ENCODE results near the gene F11.
A peak's percentile ranks its signal among the peaks of the same experiment; 100 is the strongest.

The F11 gene

DNA sequence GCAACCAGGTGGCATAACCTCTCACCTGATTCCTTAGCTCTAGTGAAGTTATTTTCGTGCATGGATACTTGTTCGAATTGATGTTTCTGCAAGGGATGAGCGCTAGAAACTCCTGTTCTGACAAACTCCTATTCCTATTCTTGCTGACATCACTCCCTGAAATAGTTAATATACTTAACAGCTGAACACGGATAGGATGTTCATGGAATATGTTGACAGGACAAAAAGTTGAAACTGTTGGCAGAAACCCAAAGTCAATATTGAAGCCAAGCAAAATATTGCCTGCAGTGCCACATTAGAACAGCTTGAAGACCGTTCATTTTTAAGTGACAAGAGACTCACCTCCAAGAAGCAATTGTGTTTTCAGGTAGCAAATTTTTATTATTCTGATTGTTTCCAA, 38.8 kb upstream of the F11 start, which contains the start of gene KLKB1:
KLKB1 (plus strand) TSS at position 287 of the 400 bp plus-strand sequence. CDS start 689 bp downstream, outside the sequence.
- TF ChIP-seq, protein P1, sequence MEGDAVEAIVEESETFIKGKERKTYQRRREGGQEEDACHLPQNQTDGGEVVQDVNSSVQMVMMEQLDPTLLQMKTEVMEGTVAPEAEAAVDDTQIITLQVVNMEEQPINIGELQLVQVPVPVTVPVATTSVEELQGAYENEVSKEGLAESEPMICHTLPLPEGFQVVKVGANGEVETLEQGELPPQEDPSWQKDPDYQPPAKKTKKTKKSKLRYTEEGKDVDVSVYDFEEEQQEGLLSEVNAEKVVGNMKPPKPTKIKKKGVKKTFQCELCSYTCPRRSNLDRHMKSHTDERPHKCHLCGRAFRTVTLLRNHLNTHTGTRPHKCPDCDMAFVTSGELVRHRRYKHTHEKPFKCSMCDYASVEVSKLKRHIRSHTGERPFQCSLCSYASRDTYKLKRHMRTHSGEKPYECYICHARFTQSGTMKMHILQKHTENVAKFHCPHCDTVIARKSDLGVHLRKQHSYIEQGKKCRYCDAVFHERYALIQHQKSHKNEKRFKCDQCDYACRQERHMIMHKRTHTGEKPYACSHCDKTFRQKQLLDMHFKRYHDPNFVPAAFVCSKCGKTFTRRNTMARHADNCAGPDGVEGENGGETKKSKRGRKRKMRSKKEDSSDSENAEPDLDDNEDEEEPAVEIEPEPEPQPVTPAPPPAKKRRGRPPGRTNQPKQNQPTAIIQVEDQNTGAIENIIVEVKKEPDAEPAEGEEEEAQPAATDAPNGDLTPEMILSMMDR (IDR thresholded peaks at IDR 0.05; ENCODE audit: low read length, missing control alignments): no peak
- DNase-seq (ENCODE audit: low read depth): peak; percentile 46
- H3K4me3 ChIP-seq (replicated peaks; ENCODE audit: low read depth, low read length): peak within 1 kb of the TSS; percentile 17

DNA sequence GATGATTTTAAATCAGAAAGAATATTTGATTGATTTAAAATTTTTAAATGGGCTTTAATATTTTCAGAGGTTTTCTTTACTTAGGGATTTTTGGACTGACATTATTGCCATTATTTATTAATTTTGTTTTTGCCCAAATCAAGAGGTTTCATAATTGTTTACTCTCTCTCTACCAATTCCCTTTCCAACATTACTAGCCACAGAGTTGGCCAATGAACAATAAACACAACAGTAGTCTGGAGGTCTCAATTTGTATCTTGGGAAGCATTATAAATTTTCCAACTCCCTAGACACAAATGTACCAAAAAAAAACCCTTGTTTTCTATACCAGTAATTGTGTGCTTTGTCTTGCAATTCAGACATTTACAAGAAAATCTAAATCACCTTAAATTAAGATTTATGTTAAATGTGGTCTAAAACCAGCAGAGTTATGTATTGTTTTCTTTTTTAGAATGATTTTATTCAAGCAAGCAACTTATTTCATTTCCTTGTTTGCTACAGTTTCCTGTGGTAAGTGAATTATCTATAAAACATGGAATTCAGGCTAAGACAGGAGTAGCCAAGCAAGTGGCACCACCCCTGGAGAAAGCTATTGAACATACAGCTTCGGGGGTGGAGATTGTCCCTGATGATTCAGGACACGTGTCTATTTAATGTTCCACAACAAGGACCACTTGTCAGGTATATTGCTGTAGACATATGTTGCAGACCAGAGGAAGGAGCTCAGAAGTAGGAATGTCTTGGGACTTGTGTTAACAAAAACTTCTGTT, 38.1 kb upstream of the F11 start:
- TF ChIP-seq, protein P1 (IDR thresholded peaks at IDR 0.05; ENCODE audit: low read length, missing control alignments): no peak

DNA sequence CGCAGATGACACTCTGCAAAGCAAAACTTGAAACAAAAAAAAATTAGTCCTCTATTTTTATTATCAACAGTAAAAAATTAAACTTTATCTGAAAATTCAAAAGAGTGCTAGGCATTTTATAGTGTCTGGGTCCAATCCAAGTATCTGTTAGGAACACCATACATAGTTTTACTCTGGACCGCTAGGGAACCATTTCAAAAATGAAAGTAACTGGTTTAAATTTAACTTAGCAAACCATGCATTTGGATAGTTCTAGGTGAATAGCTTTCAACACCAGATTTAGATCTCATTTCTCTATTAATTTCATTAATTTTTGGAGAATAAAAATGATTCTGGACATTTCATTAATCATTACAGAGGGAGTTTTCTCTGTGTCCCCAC, 37.5 kb upstream of the F11 start:
- H3K4me3 ChIP-seq (replicated peaks; ENCODE audit: low read depth, low read length): peak overlapping the region; percentile 17
- TF ChIP-seq, protein P1 (IDR thresholded peaks at IDR 0.05; ENCODE audit: low read length, missing control alignments): no peak
- DNase-seq (ENCODE audit: low read depth): peak; percentile 6

More for the DNA sequence above, 38.1 kb upstream of the F11 start:
- peak; percentile 11 for DNase-seq (ENCODE audit: low read depth)
- peak overlapping the region; percentile 17 for H3K4me3 ChIP-seq (replicated peaks; ENCODE audit: low read depth, low read length)

DNA sequence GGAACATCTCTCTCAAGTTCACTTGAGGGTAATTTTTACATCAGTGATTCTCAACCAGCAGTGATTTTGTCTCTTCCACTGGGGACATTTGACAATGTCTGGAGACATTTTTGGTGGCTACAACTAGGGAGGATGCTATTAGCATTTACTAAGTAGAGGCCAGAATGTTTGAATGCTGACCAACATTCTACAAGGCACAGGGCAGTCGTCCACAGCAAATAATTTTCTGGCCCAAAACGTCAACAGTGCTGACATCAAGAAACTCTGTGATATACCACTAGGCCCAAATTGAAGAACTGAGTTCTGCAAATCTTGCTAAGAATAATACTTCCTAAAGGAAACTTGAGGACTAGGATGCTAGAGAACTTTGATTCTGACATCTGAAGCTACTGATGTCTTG, 31.6 kb upstream of the F11 start:
- DNase-seq (ENCODE audit: low read depth): no peak
- TF ChIP-seq, protein P1 (IDR thresholded peaks at IDR 0.05; ENCODE audit: low read length, missing control alignments): no peak
- no peak overlapping the region for H3K4me3 ChIP-seq (replicated peaks; ENCODE audit: low read depth, low read length)

DNA sequence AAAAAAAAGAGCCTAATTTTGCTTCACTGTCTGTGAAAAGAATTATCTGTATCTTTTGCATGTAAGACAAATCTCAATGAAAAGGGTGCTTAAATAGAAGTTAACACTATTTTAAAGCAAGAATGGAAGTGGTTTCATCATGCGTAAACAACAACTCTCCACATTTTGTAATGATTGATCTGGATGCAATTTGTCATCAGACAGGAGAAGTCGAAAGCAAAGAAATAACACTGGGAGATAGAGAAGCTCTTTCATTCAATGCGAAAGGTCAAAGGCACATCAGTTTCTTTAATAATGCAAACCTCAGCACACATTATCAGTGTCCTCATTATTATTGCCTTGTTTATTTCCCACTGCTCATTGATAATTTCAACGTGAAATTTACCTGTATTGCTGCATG, 29.9 kb upstream of the F11 start:
- TF ChIP-seq, protein P1 (IDR thresholded peaks at IDR 0.05; ENCODE audit: low read length, missing control alignments): no peak
- no peak for DNase-seq (ENCODE audit: low read depth)
- H3K4me3 ChIP-seq (replicated peaks; ENCODE audit: low read depth, low read length): no peak overlapping the region

DNA sequence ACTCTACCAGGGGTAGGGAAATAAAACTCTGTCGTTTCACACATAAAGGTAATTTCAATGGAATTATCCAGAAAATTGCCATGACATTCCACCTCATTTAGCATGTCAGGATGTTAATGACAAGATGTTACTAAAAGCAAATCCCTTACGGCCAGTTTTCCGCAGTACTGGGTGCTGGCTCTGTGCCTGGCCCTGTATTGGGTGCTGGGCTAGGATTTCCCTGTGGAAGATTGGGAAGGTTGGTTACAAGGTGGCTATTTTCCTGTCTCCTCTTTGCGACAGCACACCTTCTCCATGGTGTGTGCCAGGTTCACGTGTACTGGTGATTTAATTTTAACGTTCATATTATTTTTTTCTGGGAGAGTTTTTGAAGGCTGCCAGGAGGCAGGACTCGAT, 25.5 kb upstream of the F11 start:
- no peak for DNase-seq (ENCODE audit: low read depth)
- H3K4me3 ChIP-seq (replicated peaks; ENCODE audit: low read depth, low read length): no peak overlapping the region
- TF ChIP-seq, protein P1 (IDR thresholded peaks at IDR 0.05; ENCODE audit: low read length, missing control alignments): no peak

Measured in fibroblast of pulmonary artery (primary cell).